Right lobe of liver (tissue), 4 donors: ENCODE measurements around the gene COPG2.

Experiments used
- POLR2A ChIP-seq: fragments of 450-650 bp; IDR thresholded peaks from one replicate; pipeline ENCODE4 v1.6.1; 2017; ENCODE audit warnings: antibody characterized with exemption, mild to moderate bottlenecking
- TF ChIP-seq, protein P1 (sequence below), 4 donors: fragments of 200-600 bp in 3 of 4; fragments of 450-650 bp in 1 of 4; IDR thresholded peaks; one replicate each; pipeline versions ENCODE4 v1.5.1 to v1.8.0; 2016 to 2022; ENCODE audit warnings: antibody characterized with exemption in 4 of 4, mild to moderate bottlenecking in 2 of 4
- donor health status: DM: no; HTN: no; CAD: no.
- donor health status: DM: no; HTN: no; CAD: no.
- donor health status: DM: no; HTN: yes; CAD: no.

GRCh38 chr7:130478991-130479390 lies 189.6 kb downstream of the COPG2 start:
- no peak for TF ChIP-seq POLR2A
- TF ChIP-seq, protein P1, sequence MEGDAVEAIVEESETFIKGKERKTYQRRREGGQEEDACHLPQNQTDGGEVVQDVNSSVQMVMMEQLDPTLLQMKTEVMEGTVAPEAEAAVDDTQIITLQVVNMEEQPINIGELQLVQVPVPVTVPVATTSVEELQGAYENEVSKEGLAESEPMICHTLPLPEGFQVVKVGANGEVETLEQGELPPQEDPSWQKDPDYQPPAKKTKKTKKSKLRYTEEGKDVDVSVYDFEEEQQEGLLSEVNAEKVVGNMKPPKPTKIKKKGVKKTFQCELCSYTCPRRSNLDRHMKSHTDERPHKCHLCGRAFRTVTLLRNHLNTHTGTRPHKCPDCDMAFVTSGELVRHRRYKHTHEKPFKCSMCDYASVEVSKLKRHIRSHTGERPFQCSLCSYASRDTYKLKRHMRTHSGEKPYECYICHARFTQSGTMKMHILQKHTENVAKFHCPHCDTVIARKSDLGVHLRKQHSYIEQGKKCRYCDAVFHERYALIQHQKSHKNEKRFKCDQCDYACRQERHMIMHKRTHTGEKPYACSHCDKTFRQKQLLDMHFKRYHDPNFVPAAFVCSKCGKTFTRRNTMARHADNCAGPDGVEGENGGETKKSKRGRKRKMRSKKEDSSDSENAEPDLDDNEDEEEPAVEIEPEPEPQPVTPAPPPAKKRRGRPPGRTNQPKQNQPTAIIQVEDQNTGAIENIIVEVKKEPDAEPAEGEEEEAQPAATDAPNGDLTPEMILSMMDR (IDR thresholded peaks at IDR 0.05): no peak
